Measurements from ENCODE around the gene EML2. TPM values are rescaled to one million over a fixed set of nuclear protein-coding genes. Genes with fewer than 3 reads are reported as not detected.
A peak's percentile ranks its signal among the peaks of the same experiment; 100 is the strongest.

EML2 gene
- 12.7 and 19.8 TPM in 2 replicates for total RNA-seq

GRCh38 chr19:45638930-45639729 lies at the start of gene EML2:
TSS of gene EML2 (minus strand) at chr19:45639397. CDS start at chr19:45639376, 21 bp downstream.

GRCh38 chr19:45667620-45668341 lies 28.6 kb upstream of the EML2 start, which contains the start of gene GIPR:
TSS of gene GIPR (plus strand) at chr19:45668221. CDS start at chr19:45669521, 1,300 bp downstream.

GRCh38 chr19:45601524-45602374 lies 37.4 kb downstream of the EML2 start, which contains the start of gene GPR4:
TSS of gene GPR4 (minus strand) at chr19:45602212. CDS start at chr19:45591866, 10,346 bp downstream.

GRCh38 chr19:45584332-45585157 lies 54.7 kb downstream of the EML2 start, which contains the start of gene OPA3:
TSS of gene OPA3 (minus strand) at chr19:45584802. CDS start at chr19:45584764, 38 bp downstream.

Small RNA genes lying within 50 kb of the gene (small RNA-seq; reads per million reads assigned to genes)
- gene MIR642A (17.6 reads per million, percentile 95 among the genes with 10 or more reads in this experiment), gene RN7SL836P (not detected)

Other genes starting within 250 kb of the EML2 start
- 8.0 and 12.3 TPM in 2 replicates for gene PPP1R13L, start 234.3 kb downstream of the EML2 start, total RNA-seq
- gene POLR1G, start 232.8 kb downstream of the EML2 start, total RNA-seq = 4.2 and 4.6 TPM in 2 replicates
- gene ERCC1, start 215.5 kb downstream of the EML2 start, total RNA-seq = 72.3 and 77.5 TPM in 2 replicates
- gene FOSB, start 171.4 kb downstream of the EML2 start, total RNA-seq = 0.39 and 26.6 TPM in 2 replicates
- 5.0 and 6.1 TPM in 2 replicates for gene RTN2, start 142.3 kb downstream of the EML2 start, total RNA-seq
- 0.43 and 0.52 TPM in 2 replicates for gene PPM1N, start 141.0 kb downstream of the EML2 start, total RNA-seq
- gene VASP, start 131.9 kb downstream of the EML2 start, total RNA-seq = 44.5 and 48.2 TPM in 2 replicates
- gene OPA3, start 54.6 kb downstream of the EML2 start, total RNA-seq = 6.3 and 7.5 TPM in 2 replicates
- gene GPR4, start 37.2 kb downstream of the EML2 start, total RNA-seq = under 0.01 TPM in 1 of 2 replicates, not detected in the other
- gene GIPR, start 28.8 kb upstream of the EML2 start, total RNA-seq = 1.3 and 1.4 TPM in 2 replicates
- 206 and 232 TPM in 2 replicates for gene SNRPD2, start 52.6 kb upstream of the EML2 start, total RNA-seq
- gene QPCTL, start 53.3 kb upstream of the EML2 start, total RNA-seq = 11.9 and 13.3 TPM in 2 replicates
- 5.5 and 5.6 TPM in 2 replicates for gene FBXO46, start 91.5 kb upstream of the EML2 start, total RNA-seq
- not detected in 2 replicates for gene MEIOSIN, start 94.0 kb upstream of the EML2 start, total RNA-seq
- 7.9 and 8.0 TPM in 2 replicates for gene SIX5, start 129.9 kb upstream of the EML2 start, total RNA-seq
- gene DMPK, start 143.1 kb upstream of the EML2 start, total RNA-seq = 28.2 and 37.0 TPM in 2 replicates
- 27.3 and 39.2 TPM in 2 replicates for gene DMWD, start 153.4 kb upstream of the EML2 start, total RNA-seq
- 0.11 and 0.13 TPM in 2 replicates for gene RSPH6A, start 175.9 kb upstream of the EML2 start, total RNA-seq
- gene SYMPK, start 223.8 kb upstream of the EML2 start, total RNA-seq = 29.3 and 30.3 TPM in 2 replicates
- under 0.01 TPM in 1 of 2 replicates, not detected in the other for gene FOXA3, start 224.9 kb upstream of the EML2 start, total RNA-seq
- gene IRF2BP1, start 246.7 kb upstream of the EML2 start, total RNA-seq = 21.6 and 22.7 TPM in 2 replicates